ENCODE measurements around the gene CCDC171. TPM values are rescaled to one million over a fixed set of nuclear protein-coding genes. Genes with fewer than 3 reads are reported as not detected.

Gene CCDC171
- total RNA-seq, 1 donor from 2014 or later, result 1.8 TPM

- intact Hi-C loops (cut with micrococcal nuclease), result no loop called here
- no peak for TF ChIP-seq CTCF (IDR thresholded peaks at IDR 0.05; ENCODE audit: borderline replicate concordance)
Observed at GRCh38 chr9:15842051-15842450, 289.2 kb downstream of the CCDC171 start.

GRCh38 chr9:15843316-15843715, 290.5 kb downstream of the CCDC171 start:
- no peaks in the 10 kb centered on the region for H3K9me3 ChIP-seq (replicated peaks)
- no peaks in the 10 kb centered on the region for H3K27me3 ChIP-seq (ENCODE audit: low read depth)
- intact Hi-C loops (cut with micrococcal nuclease), result no loop called here
- TF ChIP-seq CTCF (IDR thresholded peaks at IDR 0.05; ENCODE audit: borderline replicate concordance), result no peak
- H3K4me1 ChIP-seq, result no peaks in the 10 kb centered on the region
- H3K36me3 ChIP-seq, result no peaks in the 10 kb centered on the region
- H3K4me3 ChIP-seq, result no peak overlapping the region
- no peak overlapping the region for H3K27ac ChIP-seq (replicated peaks)
- no peak for DNase-seq

More at GRCh38 chr9:15842051-15842450, 289.2 kb downstream of the CCDC171 start:
- Histone ChIP-seq H3K4me1 (no peaks in the 10 kb centered on the region), H3K27ac (replicated peaks) (no peak overlapping the region), H3K27me3 (ENCODE audit: low read depth) (no peaks in the 10 kb centered on the region), H3K4me3 (no peak overlapping the region), H3K9me3 (replicated peaks) (no peaks in the 10 kb centered on the region), H3K36me3 (no peaks in the 10 kb centered on the region)
- DNase-seq, result no peak

GRCh38 chr9:15843931-15844330, 291.1 kb downstream of the CCDC171 start:
- Histone ChIP-seq H3K36me3 (no peaks in the 10 kb centered on the region), H3K4me1 (no peaks in the 10 kb centered on the region), H3K9me3 (replicated peaks) (no peaks in the 10 kb centered on the region), H3K27ac (replicated peaks) (no peak overlapping the region), H3K27me3 (ENCODE audit: low read depth) (no peaks in the 10 kb centered on the region), H3K4me3 (no peak overlapping the region)
- TF ChIP-seq CTCF (IDR thresholded peaks at IDR 0.05; ENCODE audit: borderline replicate concordance), result no peak
- no peak for DNase-seq
- intact Hi-C loops (cut with micrococcal nuclease), result no loop called here

- Histone ChIP-seq H3K27ac (replicated peaks) (no peak overlapping the region), H3K4me1 (no peaks in the 10 kb centered on the region), H3K9me3 (replicated peaks) (no peaks in the 10 kb centered on the region), H3K36me3 (no peaks in the 10 kb centered on the region), H3K4me3 (no peak overlapping the region), H3K27me3 (ENCODE audit: low read depth) (no peaks in the 10 kb centered on the region)
- DNase-seq, result no peak
- no peak for TF ChIP-seq CTCF (IDR thresholded peaks at IDR 0.05; ENCODE audit: borderline replicate concordance)
- intact Hi-C loops (cut with micrococcal nuclease), result no loop called here
Observed at GRCh38 chr9:15846611-15847010, 293.8 kb downstream of the CCDC171 start.

- intact Hi-C loops (cut with micrococcal nuclease), result no loop called here
Observed at GRCh38 chr9:15849871-15850270, 297.0 kb downstream of the CCDC171 start.

More at GRCh38 chr9:15849871-15850270, 297.0 kb downstream of the CCDC171 start:
- H3K27ac ChIP-seq (replicated peaks), result no peak overlapping the region
- H3K9me3 ChIP-seq (replicated peaks), result no peaks in the 10 kb centered on the region
- H3K4me3 ChIP-seq, result no peak overlapping the region
- no peak for DNase-seq
- TF ChIP-seq CTCF (IDR thresholded peaks at IDR 0.05; ENCODE audit: borderline replicate concordance), result no peak
- no peaks in the 10 kb centered on the region for H3K36me3 ChIP-seq
- H3K27me3 ChIP-seq (ENCODE audit: low read depth), result no peaks in the 10 kb centered on the region
- H3K4me1 ChIP-seq, result no peaks in the 10 kb centered on the region
